ENCODE data around the gene SEPTIN12. TPM values are rescaled to one million over a fixed set of nuclear protein-coding genes. Genes with fewer than 3 reads are reported as not detected.
"Not testable (repeated sequence)": the region's sequence is repeated elsewhere in the genome, so short reads cannot be mapped to it uniquely, and the experiment has no call there.

SEPTIN12 gene
- total RNA-seq, 4 donors from 2014 or later: not detected

DNA sequence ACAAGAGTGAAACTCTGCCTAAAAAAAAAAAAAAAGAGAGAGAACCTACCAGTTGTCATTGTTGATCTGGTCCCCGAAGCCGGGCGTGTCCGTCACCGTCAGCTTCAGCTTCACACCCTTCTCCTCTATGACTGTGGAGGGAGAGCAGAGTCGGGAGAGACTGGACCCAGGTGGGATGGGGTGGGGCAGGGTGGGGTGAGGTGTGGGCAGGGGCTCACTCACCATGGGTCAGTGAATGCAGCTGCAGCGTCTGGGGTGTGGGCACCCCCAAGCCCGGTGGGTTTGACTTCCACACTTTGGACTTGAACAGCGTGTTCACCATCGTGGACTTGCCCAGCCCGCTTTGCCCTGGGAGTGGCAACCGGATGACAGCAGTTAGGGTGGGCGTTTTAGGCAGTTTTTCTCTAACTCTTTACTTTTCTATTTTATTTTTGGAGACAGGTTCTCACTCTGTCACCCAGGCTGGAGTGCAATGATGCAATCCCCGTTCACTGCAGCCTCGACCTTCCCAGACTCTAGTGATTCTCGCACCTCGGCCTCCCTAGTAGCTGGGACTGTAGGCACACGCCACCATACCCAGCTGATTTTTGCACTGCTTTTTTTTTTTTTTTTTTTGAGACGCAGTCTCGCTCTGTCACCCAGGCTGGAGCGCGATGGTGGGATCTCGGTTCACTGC is 2.2 kb downstream of the SEPTIN12 start:
- no peak overlapping the region for H3K4me3 ChIP-seq
- H3K4me1 ChIP-seq: no peaks in the 10 kb centered on the region
- no peak for ATAC-seq
- no peaks in the 10 kb centered on the region for H3K9me3 ChIP-seq
- H3K36me3 ChIP-seq: no peaks in the 10 kb centered on the region
- H3K27ac ChIP-seq: no peak overlapping the region
- WGBS, 2 donors (ENCODE audit: low coverage in 1 of 2): 91 to 94% methylated on average over 11 to 13 of the region's 23 CpGs
- TF ChIP-seq EP300 (IDR thresholded peaks at IDR 0.05) (no peak), CTCF (IDR thresholded peaks at IDR 0.05) (no peak), POLR2AphosphoS5 (IDR thresholded peaks at IDR 0.05) (no peak), POLR2A (IDR thresholded peaks at IDR 0.05) (no peak)
- peaks cover 8% of the 10 kb centered on the region for H3K27me3 ChIP-seq

GRCh38 chr16:4784444-4784987 is 3.6 kb downstream of the SEPTIN12 start:
- not testable (repeated sequence) for H3K4me3 ChIP-seq, ATAC-seq, H3K4me1 ChIP-seq, H3K36me3 ChIP-seq, H3K27ac ChIP-seq, H3K27me3 ChIP-seq, H3K9me3 ChIP-seq
- 77 to 91% methylated on average over 6 of the region's 14 CpGs for WGBS, 2 donors (ENCODE audit: low coverage in 1 of 2)

- TF ChIP-seq EP300 (IDR thresholded peaks at IDR 0.05) (no peak), POLR2A (IDR thresholded peaks at IDR 0.05) (no peak), POLR2AphosphoS5 (IDR thresholded peaks at IDR 0.05) (no peak), CTCF (IDR thresholded peaks at IDR 0.05) (no peak)
- no peaks in the 10 kb centered on the region for H3K9me3 ChIP-seq
- no peaks in the 10 kb centered on the region for H3K36me3 ChIP-seq
- H3K27me3 ChIP-seq: peaks cover 8% of the 10 kb centered on the region
- no peak for ATAC-seq
- 45 to 80% methylated on average over 4 to 6 of the region's 16 CpGs for WGBS, 2 donors (ENCODE audit: low coverage in 1 of 2)
- no peaks in the 10 kb centered on the region for H3K4me1 ChIP-seq
- no peak overlapping the region for H3K27ac ChIP-seq
- no peak overlapping the region for H3K4me3 ChIP-seq
These were observed 4.2 kb downstream of the SEPTIN12 start for GRCh38 chr16:4783951-4784336.

DNA sequence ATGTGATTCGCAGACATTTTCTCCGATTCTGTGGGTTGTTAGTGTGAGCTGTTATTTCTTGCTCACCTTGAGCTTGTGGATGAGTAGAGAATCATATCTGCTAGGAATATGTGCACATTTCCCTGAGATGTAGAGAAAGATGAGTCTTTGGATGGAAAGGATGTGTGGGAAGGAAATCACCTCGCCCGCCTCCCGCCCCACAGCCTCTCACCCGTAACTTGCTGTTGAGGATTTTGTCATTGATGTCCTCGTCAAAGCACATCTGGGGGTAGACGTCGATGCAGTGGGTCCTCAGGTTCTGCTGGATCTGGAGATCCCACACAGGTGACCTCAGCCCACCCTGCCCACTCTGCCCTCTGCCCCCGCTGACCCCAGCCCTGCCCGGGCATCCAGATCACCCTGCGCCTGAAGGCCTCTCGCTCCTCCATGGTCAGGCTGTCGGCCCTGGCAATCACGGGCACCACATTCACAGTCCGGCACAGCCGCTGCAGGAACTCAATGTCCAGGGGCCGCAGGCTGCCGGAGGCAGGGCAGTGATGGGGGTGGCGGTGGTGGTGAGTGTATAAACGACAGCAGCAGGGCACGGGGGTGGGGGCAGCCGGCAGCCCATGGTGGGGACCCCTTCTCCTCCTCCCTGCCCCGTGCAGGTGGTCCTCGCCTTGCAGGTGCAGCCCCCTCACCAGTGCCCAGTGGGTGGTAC is 4.7 kb downstream of the SEPTIN12 start:
- no peak for ATAC-seq
- Histone ChIP-seq H3K27me3 (peaks cover 8% of the 10 kb centered on the region), H3K36me3 (no peaks in the 10 kb centered on the region), H3K9me3 (no peaks in the 10 kb centered on the region), H3K4me3 (no peak overlapping the region), H3K4me1 (no peaks in the 10 kb centered on the region), H3K27ac (no peak overlapping the region)
- no CpG with 5 or more reads among the region's 25 CpGs for WGBS, 2 donors (ENCODE audit: low coverage in 1 of 2)
- TF ChIP-seq POLR2A (IDR thresholded peaks at IDR 0.05) (no peak), POLR2AphosphoS5 (IDR thresholded peaks at IDR 0.05) (no peak), CTCF (IDR thresholded peaks at IDR 0.05) (no peak), EP300 (IDR thresholded peaks at IDR 0.05) (no peak)

GRCh38 chr16:4780235-4780634 is 7.9 kb downstream of the SEPTIN12 start:
- Histone ChIP-seq H3K36me3 (no peaks in the 10 kb centered on the region), H3K27me3 (no peaks in the 10 kb centered on the region), H3K9me3 (no peaks in the 10 kb centered on the region), H3K4me1 (no peaks in the 10 kb centered on the region), H3K27ac (no peak overlapping the region), H3K4me3 (no peak overlapping the region)
- 66 to 75% methylated on average over 3 to 4 of the region's 4 CpGs for WGBS, 2 donors (ENCODE audit: low coverage in 1 of 2)
- TF ChIP-seq POLR2A (IDR thresholded peaks at IDR 0.05): no peak
- no peak for TF ChIP-seq EP300 (IDR thresholded peaks at IDR 0.05)
- no peak for TF ChIP-seq CTCF (IDR thresholded peaks at IDR 0.05)
- TF ChIP-seq POLR2AphosphoS5 (IDR thresholded peaks at IDR 0.05): no peak
- no peak for ATAC-seq
